IMR-90 (cell line): ENCODE data around the gene FIBCD1. TPM values are rescaled to one million over a fixed set of nuclear protein-coding genes. Genes with fewer than 3 reads are reported as not detected.
"Not testable (repeated sequence)": the region's sequence is repeated elsewhere in the genome, so short reads cannot be mapped to it uniquely, and the experiment has no call there.

Source experiments
- ATAC-seq: fragments of 200-7000 bp; cut with Tn5 transposase; 2 replicates; pipeline ENCODE4 v1.9.1; 2020; ENCODE audit warnings: low read depth, mild to moderate bottlenecking, moderate library complexity
- BruUV-seq: library from RNA; stranded (reverse); fragments of 400-500 nt; replicated peaks from 2 replicates; lab custom pipeline; 2021; lab: Mats Ljungman, UMichigan
- CTCF ChIA-PET: fragments of 300-600 bp; formaldehyde crosslinking; extraction: SDS; loops from one replicate; lab custom pipeline; 2021; ENCODE audit warnings: antibody characterized with exemption; lab: Yijun Ruan, JAX
- POLR2A ChIA-PET: fragments of 300-600 bp; sonication (Branson Sonifier 250); formaldehyde crosslinking; loops from one replicate; lab custom pipeline; 2022; ENCODE audit warnings: antibody characterized with exemption; ENCODE audit not compliant: unreplicated experiment; lab: Charles Lee
- DNase-seq: peaks from one replicate; pipeline ENCODE4 v3.0.0; 2013
- H2AFZ ChIP-seq: replicated peaks from 2 replicates; pipeline ENCODE3; 2013; ENCODE audit warnings: low read length, mild to moderate bottlenecking; ENCODE audit not compliant: poor library complexity
- H2AK5ac ChIP-seq: 2 replicates; pipeline ENCODE4 v1.6.1; 2013; ENCODE audit warnings: low read depth, low read length, inconsistent platforms
- H2AK9ac ChIP-seq: replicated peaks from 2 replicates; pipeline ENCODE3; 2013; ENCODE audit warnings: mild to moderate bottlenecking, low read depth, low read length, moderate library complexity; ENCODE audit not compliant: poor library complexity
- H2BK120ac ChIP-seq: 2 replicates; pipeline ENCODE4 v1.6.1; 2013; ENCODE audit warnings: low read depth, low read length, inconsistent platforms
- H2BK15ac ChIP-seq: 3 replicates; pipeline ENCODE4 v1.6.1; 2013; ENCODE audit warnings: low read depth, low read length, inconsistent platforms
- H2BK20ac ChIP-seq: 2 replicates; pipeline ENCODE4 v1.6.1; 2013; ENCODE audit warnings: low read depth, mild to moderate bottlenecking, inconsistent platforms, low read length, moderate library complexity
- H2BK5ac ChIP-seq: 2 replicates; pipeline ENCODE4 v1.6.1; 2013; ENCODE audit warnings: mild to moderate bottlenecking, low read depth, low read length, inconsistent platforms; ENCODE audit not compliant: poor library complexity, severe bottlenecking
- H3K14ac ChIP-seq: replicated peaks from 2 replicates; pipeline ENCODE4 v1.6.1; 2013; ENCODE audit warnings: low read depth, low read length, inconsistent platforms
- H3K18ac ChIP-seq: 2 replicates; pipeline ENCODE4 v1.6.1; 2013; ENCODE audit warnings: low read depth, low read length, control low read depth
- H3K23ac ChIP-seq: 2 replicates; pipeline ENCODE4 v1.6.1; 2013; ENCODE audit warnings: low read depth, low read length, inconsistent platforms
- H3K27ac ChIP-seq: 2 replicates; pipeline ENCODE4 v1.5.1; 2013; ENCODE audit warnings: mild to moderate bottlenecking, control low read depth, low read length; ENCODE audit not compliant: insufficient read depth
- H3K27me3 ChIP-seq: 2 replicates; pipeline ENCODE4 v1.6.1; 2013; ENCODE audit warnings: low read length; ENCODE audit not compliant: control insufficient read depth, insufficient read depth
- H3K36me3 ChIP-seq: 2 replicates; pipeline ENCODE4 v1.6.1; 2013; ENCODE audit warnings: low read length, mixed read lengths; ENCODE audit not compliant: control insufficient read depth, insufficient read depth
- H3K4ac ChIP-seq: 2 replicates; pipeline ENCODE4 v1.6.1; 2013; ENCODE audit warnings: low read depth, low read length, inconsistent platforms
- H3K4me1 ChIP-seq: 2 replicates; pipeline ENCODE4 v1.6.1; 2013; ENCODE audit warnings: low read length, mixed read lengths; ENCODE audit not compliant: control insufficient read depth, insufficient read depth
- H3K4me2 ChIP-seq: 2 replicates; pipeline ENCODE4 v1.6.1; 2013; ENCODE audit warnings: low read depth, mild to moderate bottlenecking, control low read depth, low read length, moderate library complexity
- H3K4me3 ChIP-seq: 2 replicates; pipeline ENCODE4 v1.5.1; 2013; ENCODE audit warnings: low read depth, mild to moderate bottlenecking, control low read depth, low read length, moderate library complexity; ENCODE audit not compliant: insufficient read depth
- H3K56ac ChIP-seq: 2 replicates; pipeline ENCODE4 v1.6.1; 2013; ENCODE audit warnings: low read length, inconsistent platforms; ENCODE audit not compliant: insufficient read depth; ENCODE audit errors: extremely low read depth
- H3K79me1 ChIP-seq, 2 experiments: 2 replicates each; pipeline ENCODE4 v1.6.1; 2013; ENCODE audit warnings: low read length in 2 of 2, inconsistent platforms in 1 of 2, low read depth in 1 of 2
- H3K9ac ChIP-seq: 2 replicates; pipeline ENCODE4 v1.6.1; 2013; ENCODE audit warnings: low read depth, low read length, control low read depth
- H3K9me1 ChIP-seq: 2 replicates; pipeline ENCODE4 v1.6.1; 2013; ENCODE audit warnings: low read length, inconsistent platforms; ENCODE audit not compliant: insufficient read depth
- H3K9me3 ChIP-seq: 2 replicates; pipeline ENCODE4 v1.6.1; 2013; ENCODE audit warnings: low read length; ENCODE audit not compliant: control insufficient read depth, insufficient read depth
- H4K20me1 ChIP-seq: 2 replicates; pipeline ENCODE4 v1.6.1; 2013; ENCODE audit warnings: low read length, inconsistent platforms; ENCODE audit not compliant: insufficient read depth
- H4K5ac ChIP-seq: 2 replicates; pipeline ENCODE4 v1.6.1; 2013; ENCODE audit warnings: mild to moderate bottlenecking, low read depth, low read length, control low read depth
- H4K8ac ChIP-seq, 2 experiments: 2 replicates each; pipeline ENCODE4 v1.6.1; 2013; ENCODE audit warnings: low read depth in 2 of 2, low read length in 2 of 2, control low read depth in 1 of 2, inconsistent platforms in 1 of 2
- H4K91ac ChIP-seq: 2 replicates; pipeline ENCODE4 v1.6.1; 2013; ENCODE audit warnings: low read depth, low read length, inconsistent platforms; ENCODE audit not compliant: insufficient read depth
- WGBS, 2 experiments: methylation state at CpG; one replicate each; pipeline versions ENCODE4 v1.1.5 to v1.1.7; 2013; ENCODE audit warnings: missing lambda C conversion rate in 2 of 2; ENCODE audit not compliant: insufficient read length in 1 of 2; ENCODE audit errors: extremely low coverage in 2 of 2; 5-methylcytosine and 5-hydroxymethylcytosine counted together
- dilution Hi-C: fragments of 300-500 bp; cut with HindIII; formaldehyde crosslinking; loops from one replicate; pipeline ENCODE4 v1.14.3; 2018; ENCODE audit warnings: low sequenced_read_pairs; ENCODE audit not compliant: unreplicated experiment
- in situ Hi-C: fragments of 300-500 bp; cut with MboI; formaldehyde crosslinking; loops from 3 replicates; pipeline ENCODE4 v1.14.3; 2019; ENCODE audit warnings: low sequenced_read_pairs, inconsistent platforms, mixed read lengths
- intact Hi-C: fragments of 100-400 bp; cut with micrococcal nuclease; formaldehyde crosslinking; loops from 2 replicates; pipeline ENCODE4 v1.10.0; 2022
- polyA plus RNA-seq, 3 experiments: library from polyadenylated mRNA; depleted of rRNA; stranded (reverse); fragments of >200 nt; gene quantifications; 2 replicates each; pipeline ENCODE4 v1.2.3, GENCODE V29; 2012; ENCODE audit warnings: low replicate concordance in 1 of 3
- total RNA-seq: library from RNA; depleted of rRNA; stranded (reverse); fragments of >200 nt; gene quantifications from 2 replicates; pipeline ENCODE4 v1.2.3, GENCODE V29; 2012

FIBCD1 gene
- total and polyA plus RNA-seq, 2 of the 4 experiments (the other 2 are of a cell fraction) = 1.1 to 10.1 TPM

- H2AK5ac ChIP-seq, H3K9ac ChIP-seq, BruUV-seq, H3K9me3 ChIP-seq, H3K4me1 ChIP-seq, H3K23ac ChIP-seq, H3K27ac ChIP-seq, H2AK9ac ChIP-seq, H2AFZ ChIP-seq, intact Hi-C loops, H3K56ac ChIP-seq, H3K79me1 ChIP-seq, ATAC-seq, H3K18ac ChIP-seq, H2BK20ac ChIP-seq, H4K20me1 ChIP-seq, H3K4me3 ChIP-seq, POLR2A ChIA-PET, in situ Hi-C loops, H3K4me2 ChIP-seq, H3K4ac ChIP-seq, H3K9me1 ChIP-seq, H4K5ac ChIP-seq, H3K14ac ChIP-seq, CTCF ChIA-PET, H2BK120ac ChIP-seq, dilution Hi-C loops, DNase-seq, H3K36me3 ChIP-seq, H4K91ac ChIP-seq, H2BK15ac ChIP-seq, H4K8ac ChIP-seq: not testable (repeated sequence)
- 86% methylated on average over 1 of the region's 2 CpGs; no CpG with 5 or more reads in 1 of the 2 experiments for WGBS, 2 experiments
- peaks cover 41% of the 10 kb centered on the region for H3K27me3 ChIP-seq
- peak overlapping the region; percentile 59 for H2BK5ac ChIP-seq
These were observed 15.9 kb upstream of the FIBCD1 start for GRCh38 chr9:130954925-130955324.
